Ramos (cell line): Measurements from ENCODE around the gene BCL11B.
"Not testable (repeated sequence)": the region's sequence is repeated elsewhere in the genome, so short reads cannot be mapped to it uniquely, and the experiment has no call there.

Source experiments
- in situ Hi-C: fragments of 300-500 bp; cut with MboI; formaldehyde crosslinking; loops from one replicate; pipeline ENCODE4 v1.14.3; 2022; ENCODE audit warnings: low sequenced_read_pairs; ENCODE audit not compliant: unreplicated experiment

The BCL11B gene

DNA sequence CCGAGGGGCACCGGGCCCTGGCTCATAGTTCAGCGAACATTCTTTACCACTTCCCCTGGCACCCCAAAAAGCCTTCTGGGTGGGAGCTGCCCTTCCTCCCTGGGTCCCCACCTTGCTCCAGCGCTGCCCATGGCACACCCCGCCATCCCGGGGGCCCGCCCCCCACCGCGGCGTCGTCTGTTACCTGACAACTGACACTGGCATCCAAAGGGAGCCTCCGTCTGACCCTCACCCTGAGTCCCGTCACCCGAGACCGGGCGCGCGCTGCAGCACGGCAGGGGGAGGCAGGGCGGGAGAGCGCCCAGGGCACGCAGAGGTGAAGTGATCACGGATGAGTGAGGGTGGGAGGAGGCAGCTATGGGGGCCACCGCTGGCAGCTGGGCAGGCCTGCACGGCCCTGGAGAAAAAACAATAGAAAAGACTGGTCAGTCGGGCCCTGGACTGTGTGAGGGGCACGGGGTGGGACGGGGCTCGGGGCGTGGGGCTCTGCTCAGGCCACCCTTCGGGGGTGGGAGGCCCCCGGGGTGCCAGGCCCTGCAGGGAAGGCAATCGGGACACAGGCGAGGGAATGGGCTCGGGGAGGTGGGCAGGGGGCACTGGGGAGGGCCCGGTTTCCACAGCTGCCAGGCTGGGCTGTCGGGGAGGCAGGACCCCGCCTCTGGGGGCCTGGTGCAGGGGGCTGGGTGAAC lies 40.7 kb downstream of the BCL11B start:
- in situ Hi-C loops: no loop called here

DNA sequence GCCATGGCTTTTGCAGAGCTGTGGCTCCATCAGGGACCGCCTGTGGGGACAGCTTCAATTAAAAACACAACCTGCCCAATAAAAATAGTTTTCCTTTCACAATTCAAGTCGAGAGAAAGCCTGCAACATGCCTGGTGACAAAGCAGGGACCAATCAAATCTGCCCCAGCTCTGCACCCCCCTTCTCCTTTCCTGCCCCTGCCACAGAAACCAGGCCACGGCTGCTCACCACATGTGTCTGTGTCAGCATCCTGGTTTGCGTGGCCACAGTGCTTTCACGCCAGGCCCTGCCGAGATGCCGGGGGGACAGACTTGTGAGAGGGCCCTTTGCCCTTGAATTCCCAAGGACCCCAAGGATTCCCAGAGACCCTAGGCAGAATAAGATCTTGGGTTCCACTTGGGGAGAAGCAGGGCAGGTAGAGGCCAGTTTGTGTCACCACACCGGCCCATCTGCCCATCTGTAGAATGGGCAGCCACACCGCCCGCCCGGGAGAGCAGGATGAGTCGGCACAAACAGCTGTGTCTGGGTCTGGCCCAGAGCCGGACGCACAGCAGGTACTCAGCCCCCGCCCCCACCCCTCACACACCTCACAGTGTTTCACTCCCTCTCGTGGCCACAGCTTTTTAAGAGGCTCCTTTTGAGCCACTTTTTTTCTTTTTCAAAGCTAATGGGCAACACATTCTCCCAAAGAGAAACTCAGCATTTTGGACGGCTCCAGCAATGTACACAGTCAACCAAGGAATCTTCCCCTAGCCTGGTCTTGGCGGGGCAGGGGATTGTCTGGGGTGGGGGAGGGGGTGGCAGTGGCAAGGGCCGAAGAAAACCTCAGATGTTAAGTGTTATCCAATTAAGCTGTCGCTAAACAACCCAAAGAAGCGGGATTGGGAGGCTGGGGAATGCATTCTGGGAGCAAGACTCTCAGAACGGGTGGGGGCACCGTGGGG lies 41.5 kb downstream of the BCL11B start:
- in situ Hi-C loops: no loop called here

DNA sequence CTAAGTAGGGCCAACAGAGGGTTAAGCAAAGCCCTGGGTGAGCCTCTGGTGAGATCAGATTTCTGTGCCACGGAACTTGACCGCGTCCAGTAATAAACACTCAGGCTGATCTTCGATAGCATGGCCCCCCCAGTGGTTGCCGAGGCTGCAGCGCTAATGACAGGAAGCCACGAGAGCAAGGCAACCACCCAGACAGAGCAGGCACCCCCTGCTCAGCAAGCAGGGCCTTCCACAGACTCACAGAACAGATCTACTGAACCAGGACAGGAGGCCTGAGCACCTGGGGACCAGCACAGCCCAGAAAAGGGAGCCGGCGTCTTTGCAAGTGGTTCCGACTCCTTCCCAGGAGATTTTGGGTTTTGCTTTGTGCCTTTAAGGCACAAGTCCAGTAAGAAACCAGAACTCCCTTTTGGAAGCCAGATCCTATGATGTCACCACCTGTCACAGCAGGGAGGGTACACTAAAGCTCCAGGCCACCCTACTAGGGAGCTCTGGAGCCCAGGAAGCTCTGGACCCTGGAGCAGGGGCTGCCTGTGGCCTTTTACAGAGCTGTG lies 42.3 kb downstream of the BCL11B start:
- in situ Hi-C loops: no loop called here

DNA sequence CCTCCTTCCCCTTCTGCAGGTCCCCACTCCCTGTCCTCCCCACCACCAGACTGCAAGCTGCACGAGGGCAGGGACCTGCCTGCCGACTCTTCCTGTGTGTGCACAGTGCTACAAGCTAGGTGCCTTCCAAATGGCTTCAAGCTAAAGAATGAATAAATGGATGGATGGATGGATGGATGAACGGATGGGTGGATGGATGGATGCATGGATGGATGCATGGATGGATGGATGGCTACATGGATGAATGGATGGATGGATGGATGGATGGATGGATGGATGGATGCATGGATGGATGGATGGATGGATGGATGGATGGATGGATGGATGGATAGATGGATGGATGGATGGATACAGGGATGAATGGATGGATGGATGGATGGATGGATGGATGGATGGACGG lies 43.2 kb downstream of the BCL11B start:
- in situ Hi-C loops: not testable (repeated sequence)

DNA sequence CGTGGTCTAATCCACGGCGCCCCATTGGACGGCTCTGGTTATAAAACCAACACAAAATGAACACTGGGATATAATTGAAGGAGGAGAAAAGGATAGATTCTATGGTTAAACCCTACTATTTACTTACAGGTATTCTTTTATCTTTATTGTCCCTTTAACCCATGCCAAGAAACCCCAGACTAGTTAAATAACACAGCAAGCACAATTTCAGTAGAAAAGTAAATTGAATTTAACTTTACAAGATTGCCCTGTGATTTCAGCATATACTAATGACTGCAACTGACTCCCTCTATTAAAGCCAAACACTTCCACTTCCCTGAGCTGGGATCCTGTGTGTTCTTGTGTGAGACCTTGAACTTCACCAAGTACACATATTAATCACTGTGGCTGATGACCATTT lies 45.3 kb downstream of the BCL11B start:
- in situ Hi-C loops: no loop called here

DNA sequence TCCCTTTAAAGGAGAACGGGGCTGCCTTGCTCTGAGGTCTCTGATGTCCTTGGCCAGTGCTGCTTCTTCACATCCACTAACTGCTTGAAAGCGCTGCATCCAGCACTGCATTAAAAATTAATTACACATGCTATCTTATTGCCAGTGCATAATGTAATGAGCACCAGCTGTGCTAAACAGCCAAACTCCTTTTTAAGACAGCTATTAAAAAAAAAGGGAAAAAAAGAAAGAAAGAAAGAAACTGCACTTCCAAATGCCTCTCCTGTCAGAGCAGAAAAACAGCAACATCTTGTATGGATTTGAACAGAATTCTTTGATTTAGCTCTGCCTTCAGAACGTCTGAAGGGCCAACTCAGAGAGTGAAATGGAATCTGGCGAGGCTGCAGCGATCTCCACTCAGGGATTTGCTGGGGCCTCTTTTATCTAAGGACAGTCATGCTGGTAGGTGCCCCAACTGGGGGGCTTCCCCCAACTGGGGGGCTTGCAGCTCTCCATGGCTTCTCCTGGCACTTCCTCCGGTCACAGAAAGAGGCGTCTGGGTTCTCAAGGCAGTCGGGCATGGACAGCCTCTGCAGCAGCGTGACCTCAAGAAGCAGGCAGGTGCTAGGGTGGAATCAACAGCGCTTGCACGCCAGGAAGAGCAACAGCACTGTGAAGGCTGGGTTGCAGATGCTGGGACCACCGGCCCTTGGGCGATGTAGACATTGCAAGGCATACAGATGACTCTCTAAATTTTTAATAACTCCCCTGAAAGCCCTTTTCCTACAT lies 46.4 kb downstream of the BCL11B start:
- in situ Hi-C loops: no loop called here

DNA sequence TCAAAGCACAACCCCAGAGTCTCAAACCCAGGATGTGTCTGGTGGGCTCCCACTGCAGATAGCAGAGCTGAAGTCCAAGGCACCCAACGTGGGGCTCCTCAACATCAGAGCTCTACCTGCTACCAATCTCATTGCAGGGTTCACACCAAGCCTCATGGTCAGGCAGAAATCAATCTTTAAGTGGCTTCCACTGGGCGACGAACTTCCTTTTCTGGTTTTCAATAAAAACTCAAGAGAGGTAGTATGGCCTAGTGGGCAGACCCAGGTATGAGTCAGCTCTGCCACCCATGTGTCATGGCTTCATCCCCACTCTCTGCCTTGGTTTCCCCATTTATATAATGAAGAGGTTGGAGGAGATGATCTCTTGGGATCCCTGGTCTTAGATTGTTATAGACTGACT lies 47.0 kb downstream of the BCL11B start:
- in situ Hi-C loops: no loop called here

DNA sequence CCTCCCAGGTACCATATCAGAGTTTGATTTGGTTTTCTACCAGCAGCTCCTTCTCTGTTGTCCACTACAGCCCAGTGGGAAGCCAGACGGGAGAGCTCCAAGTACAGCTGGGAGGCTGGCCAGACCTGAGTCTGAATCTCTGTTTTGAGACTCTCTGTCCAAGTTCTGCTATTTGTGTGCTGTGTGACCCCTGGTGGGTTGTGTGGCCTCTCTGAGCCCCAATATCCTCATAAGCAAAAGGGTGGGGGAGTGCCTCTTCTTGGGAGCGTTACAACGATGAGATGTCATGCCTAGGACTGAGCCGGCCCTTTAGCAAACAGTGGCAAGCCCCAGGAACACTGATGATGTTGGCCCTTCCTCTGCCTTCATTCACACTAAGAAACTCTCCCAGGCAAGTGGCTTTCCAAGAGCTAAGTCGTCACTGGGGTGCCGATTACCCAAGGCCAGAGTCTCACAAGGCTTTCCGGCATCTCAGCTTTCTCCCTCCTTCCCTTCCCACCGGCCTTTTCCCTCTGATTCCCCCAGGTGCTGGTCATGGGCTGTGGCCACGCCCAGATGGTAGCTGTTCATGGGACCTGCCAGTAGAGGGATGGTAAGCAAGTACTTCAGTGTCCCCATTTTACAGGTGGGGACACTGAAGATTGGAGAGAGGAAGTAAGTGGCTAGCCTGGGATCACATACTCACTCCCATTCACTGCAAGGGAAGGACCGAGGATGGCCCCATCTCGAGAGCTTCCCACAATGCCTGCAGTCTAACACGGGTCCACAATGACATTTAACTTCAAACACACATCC lies 47.7 kb downstream of the BCL11B start:
- in situ Hi-C loops: no loop called here

DNA sequence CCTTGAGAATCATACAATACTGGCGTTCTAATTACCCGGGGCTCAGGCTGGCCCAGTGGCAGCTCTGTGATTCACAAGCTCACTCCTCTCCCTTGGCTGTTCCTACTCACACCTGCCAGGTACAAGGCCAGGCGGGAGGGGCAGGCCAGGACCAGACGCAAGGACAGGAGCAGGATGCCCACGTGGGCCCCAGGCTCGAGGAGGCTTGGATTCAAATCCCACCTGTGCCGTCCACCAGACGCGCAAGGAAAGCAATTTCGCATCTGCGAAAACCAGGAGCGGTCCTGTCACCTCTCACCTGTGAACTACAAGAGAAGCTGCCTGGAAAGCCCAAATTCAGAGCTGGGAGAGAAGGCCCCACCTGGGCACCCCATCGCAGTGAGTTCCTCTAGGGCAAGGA lies 50.6 kb downstream of the BCL11B start:
- in situ Hi-C loops: no loop called here

DNA sequence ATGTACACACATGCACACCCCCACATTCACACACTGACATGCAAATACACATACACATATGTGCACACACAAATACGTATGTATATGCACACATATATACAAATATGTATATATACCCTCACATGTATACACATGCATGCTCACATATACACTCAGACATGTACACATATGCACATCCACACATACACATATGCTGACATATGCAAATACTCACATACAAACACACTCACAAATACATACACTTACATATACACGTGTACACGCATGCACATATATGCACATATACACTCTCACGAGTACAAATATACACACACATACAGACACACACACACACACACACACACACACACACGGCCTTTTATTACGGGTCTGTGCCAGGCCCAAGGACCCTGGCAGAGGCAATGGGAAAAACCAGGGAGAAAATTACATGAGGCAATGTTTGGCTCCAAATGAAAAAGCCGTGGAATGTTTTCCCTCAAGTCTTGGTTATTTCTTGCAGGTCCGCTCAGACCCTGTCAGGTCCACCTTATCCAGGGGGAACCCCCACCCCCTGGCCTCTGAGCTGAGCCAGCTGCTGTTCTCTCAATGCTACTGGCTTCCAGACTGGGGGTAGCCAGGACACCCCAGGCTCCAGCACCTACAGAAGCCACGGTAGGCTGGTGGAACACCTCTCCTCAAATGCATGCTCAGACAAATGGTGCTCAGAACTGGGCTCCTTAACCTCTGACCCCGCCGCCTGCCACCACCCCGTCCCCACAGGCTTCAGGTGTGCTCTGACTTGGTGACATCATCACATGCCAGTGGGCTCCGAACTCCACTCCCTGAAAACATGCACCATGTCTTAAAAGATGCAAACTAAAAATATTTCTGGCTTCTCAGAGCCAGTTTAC lies 54.7 kb downstream of the BCL11B start:
- in situ Hi-C loops: no loop called here

DNA sequence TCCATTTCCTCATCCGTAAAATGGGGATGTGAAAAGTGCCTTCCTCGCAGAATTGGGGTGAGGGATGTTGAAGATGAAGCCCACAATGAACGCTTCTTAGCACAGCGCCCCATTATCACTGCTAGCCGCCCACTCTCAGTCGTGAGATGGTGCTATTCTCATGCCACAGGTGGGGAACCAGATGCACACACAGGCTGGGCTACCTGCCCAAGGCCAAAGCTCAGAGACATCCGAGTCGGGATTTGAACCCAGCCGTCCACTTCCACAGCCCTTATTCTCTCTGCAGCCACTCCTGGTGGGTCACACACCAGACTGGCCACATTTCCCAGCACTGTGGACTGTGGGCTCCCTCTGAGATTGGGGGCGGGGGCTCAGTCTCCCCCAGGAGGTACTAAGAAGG lies 55.8 kb downstream of the BCL11B start:
- in situ Hi-C loops: no loop called here

DNA sequence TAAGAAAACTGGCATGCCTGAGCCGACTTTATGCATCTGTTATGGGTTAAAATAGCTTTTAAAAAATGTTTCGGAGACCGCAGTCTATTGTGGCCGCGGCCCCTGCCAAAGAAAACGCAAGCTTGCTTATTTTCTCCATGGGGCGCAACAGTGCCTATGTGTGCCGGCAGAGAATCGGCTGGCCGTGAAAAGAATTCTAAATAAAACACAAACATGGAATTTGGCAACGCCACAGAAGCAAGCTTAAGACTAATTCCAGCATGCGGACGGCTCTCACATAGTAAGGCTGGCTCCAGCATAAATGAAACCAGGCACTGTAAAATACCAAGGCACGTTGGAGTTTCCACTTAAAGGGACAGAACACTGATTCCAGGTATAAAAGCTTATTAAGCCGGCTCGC lies 56.7 kb downstream of the BCL11B start:
- in situ Hi-C loops: no loop called here

DNA sequence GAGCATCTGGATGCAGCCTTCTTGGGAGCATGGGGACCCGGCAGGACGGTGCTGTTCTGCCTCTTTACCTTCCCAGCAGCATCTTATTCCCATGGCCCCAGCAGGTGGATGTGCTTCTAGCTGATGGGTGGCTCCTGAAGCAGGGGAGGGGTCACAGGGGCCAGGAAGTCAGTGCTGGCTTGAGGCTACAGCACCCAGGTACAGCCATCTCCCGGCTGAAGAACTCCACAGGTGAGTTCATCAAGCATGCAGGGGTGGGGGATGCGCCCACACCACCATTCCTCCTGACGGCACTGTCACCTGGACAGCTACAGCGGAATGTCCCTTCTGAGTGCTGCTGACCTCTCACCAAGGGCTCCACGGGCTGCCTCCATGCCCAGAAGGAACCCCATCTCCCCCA lies 57.3 kb downstream of the BCL11B start:
- in situ Hi-C loops: no loop called here

DNA sequence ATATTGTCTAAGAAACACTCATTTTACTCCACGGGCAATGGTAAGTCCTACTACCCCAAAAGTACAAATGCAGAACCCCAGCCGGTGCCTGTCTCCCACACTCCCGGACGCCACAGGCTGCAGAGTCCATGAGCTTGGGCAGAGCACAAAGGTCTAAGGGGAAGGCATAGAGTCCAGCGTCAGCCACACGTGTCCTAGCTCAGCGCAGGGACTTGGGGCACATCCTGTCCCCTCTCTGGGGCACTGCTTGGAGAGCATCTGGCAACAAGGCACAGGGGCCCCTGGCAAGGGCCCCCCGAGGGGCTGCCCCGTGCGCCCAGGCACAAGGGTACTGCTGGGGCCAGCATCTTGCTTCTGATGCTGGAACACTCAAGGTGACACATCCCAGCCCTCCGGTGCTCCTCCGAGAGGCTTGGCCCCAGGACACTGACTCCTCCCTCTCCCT lies 58.4 kb downstream of the BCL11B start:
- in situ Hi-C loops: no loop called here

DNA sequence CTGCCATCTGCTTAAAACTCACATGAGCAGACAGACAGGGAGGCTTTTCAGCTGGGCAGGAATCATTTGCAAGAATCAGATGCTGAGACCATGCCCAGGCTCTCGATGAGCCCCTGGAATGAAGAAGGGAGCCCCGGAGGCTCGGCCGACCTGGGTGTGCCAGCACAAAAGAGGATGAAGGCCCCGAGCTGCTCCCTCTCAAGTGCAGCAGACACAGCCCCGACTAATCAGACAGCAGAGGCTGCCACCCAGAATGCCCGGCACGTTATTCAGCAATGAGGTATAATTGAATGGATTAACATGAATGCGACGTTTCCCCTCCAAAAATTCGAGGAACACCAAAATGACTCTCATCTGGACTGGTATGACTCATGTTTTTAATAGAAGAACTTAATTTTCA lies 58.9 kb downstream of the BCL11B start:
- in situ Hi-C loops: no loop called here

DNA sequence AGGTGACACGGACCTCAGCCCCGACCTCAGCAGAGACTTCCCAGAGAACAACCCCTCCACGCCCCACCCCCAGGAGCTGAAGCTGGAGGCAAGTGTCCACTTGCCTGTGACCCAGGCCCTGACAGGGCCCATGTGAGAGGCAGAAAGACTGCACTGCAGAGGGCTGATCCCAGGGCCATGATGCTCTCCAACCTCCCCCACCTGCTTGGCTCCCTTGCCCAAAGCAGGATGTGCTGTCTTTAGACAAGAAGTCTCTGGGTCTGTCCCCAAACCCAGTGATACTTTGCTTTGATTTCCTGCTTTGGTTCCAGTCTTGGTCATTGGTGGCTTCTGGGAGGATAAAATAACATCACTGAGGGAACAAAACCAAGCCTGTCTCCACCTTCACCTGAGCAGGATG lies 59.4 kb downstream of the BCL11B start:
- in situ Hi-C loops: no loop called here

DNA sequence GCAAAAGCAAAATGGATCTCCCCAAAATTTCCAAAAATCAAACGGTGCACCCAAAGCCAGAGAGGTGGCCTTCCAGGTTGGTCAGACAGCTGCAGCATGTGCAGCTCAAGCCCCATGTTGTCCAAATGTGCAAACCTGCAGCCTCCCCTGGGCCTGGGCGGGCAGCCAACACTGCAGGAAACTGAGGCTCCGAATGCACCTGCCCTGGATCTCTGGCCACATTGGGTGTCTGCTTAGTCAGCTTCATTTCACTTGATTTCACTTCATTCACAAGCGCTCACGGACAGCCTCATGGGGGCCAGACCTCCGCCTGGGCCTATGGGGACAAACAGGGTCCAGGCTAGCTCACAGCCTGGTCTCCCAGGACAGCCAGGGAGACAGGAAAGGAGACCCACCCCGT lies 59.8 kb downstream of the BCL11B start:
- in situ Hi-C loops: no loop called here

DNA sequence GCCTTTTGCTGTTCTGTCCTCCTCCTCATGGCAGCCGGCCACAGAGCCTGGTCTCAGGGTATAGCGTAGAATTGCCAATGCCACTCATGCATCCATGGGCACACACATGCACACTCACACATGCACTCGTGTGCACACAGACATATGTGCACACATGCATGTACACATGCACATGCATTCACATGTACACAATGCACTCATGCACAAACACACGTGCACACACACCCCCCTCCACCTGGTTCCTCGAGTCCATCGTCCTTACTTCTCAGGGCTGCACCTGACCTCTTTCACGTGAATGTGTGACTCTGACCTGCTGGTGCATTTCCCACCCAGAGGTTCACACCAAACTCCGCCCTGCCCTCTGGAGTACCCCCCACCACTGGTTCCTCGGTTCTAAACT lies 60.6 kb downstream of the BCL11B start:
- in situ Hi-C loops: no loop called here

DNA sequence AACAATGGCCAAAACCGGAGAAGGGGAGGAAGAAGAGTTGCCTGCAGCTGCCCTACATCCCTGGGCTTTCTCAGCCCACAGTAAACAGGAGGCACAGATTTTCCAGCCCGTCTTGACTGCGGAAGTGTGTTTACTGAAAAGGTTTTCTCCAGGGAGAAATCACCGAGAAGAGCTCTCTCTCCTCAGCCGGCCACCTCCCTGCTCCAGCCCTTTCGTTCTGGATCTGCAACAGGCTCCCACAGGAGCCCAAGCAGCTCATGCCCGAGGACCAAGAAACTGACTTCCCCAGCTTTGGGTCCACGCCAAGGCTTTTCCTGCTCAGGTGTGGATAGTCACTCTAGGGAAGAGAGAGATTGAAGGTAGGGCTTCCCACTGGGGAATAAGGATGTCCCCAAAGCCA lies 61.7 kb downstream of the BCL11B start:
- in situ Hi-C loops: no loop called here
